K562 (cell line): ENCODE data around the gene GPR162. TPM values are rescaled to one million over a fixed set of nuclear protein-coding genes. Genes with fewer than 3 reads are reported as not detected.

Source experiments
- ATF7 ChIP-seq: fragments of 450-650 bp; IDR thresholded peaks from 2 replicates; pipeline ENCODE4 v1.7.1; 2014; ENCODE audit warnings: mild to moderate bottlenecking, moderate library complexity
- BDP1 ChIP-seq: IDR thresholded peaks from 3 replicates; pipeline ENCODE4 v1.6.1; 2011; ENCODE audit not compliant: insufficient read length, insufficient read depth
- CHD4 ChIP-seq: fragments of 200-600 bp; sonication (generic); IDR thresholded peaks from 3 replicates; pipeline ENCODE4 v1.6.1; 2012; ENCODE audit warnings: low read depth, mild to moderate bottlenecking, mixed read lengths, low read length, inconsistent platforms; ENCODE audit not compliant: insufficient read depth, insufficient replicate concordance, poor library complexity, severe bottlenecking
- DIDO1 ChIP-seq: fragments of 450-650 bp; IDR thresholded peaks from 2 replicates; pipeline ENCODE4 v1.6.1; 2016; ENCODE audit warnings: low read depth, missing biosample characterization, missing genetic modification characterization
- ERF ChIP-seq: fragments of 450-650 bp; formaldehyde crosslinking; IDR thresholded peaks from 2 replicates; pipeline ENCODE4 v1.4.0; 2020; ENCODE audit warnings: mild to moderate bottlenecking, mixed read lengths
- ETV5 ChIP-seq: sonication (generic); formaldehyde crosslinking; IDR thresholded peaks from 2 replicates; pipeline ENCODE4 v1.4.0; 2020; ENCODE audit warnings: low read depth, mild to moderate bottlenecking, missing genetic modification reagents
- GATAD2A ChIP-seq: fragments of 450-650 bp; IDR thresholded peaks from 2 replicates; pipeline ENCODE4 v1.6.1; 2017
- ILF3 ChIP-seq: fragments of 450-650 bp; IDR thresholded peaks from 2 replicates; pipeline ENCODE4 v1.6.1; 2018; ENCODE audit warnings: antibody characterized with exemption, mild to moderate bottlenecking, moderate library complexity, borderline replicate concordance
- PTBP1 ChIP-seq: fragments of 200-400 bp; formaldehyde crosslinking; IDR thresholded peaks from 2 replicates; pipeline ENCODE4 v1.6.1; 2017; ENCODE audit warnings: low read depth, low read length
- PTTG1 ChIP-seq: fragments of 450-650 bp; IDR thresholded peaks from 2 replicates; pipeline ENCODE4 v1.6.1; 2016; ENCODE audit warnings: low read depth, mild to moderate bottlenecking, missing genetic modification characterization, missing compliant biosample characterization
- RBM34 ChIP-seq: fragments of 200-400 bp; formaldehyde crosslinking; IDR thresholded peaks from 2 replicates; pipeline ENCODE4 v1.6.1; 2018; ENCODE audit warnings: low read length, borderline replicate concordance; ENCODE audit not compliant: insufficient read depth
- RHOXF2B ChIP-seq: fragments of 250-450 bp; sonication (Bioruptor Pico); conservative IDR thresholded peaks from 2 replicates; pipeline ENCODE4 v1.5.1; 2021
- TCF7L2 ChIP-seq: fragments of 150-350 bp; IDR thresholded peaks from 2 replicates; pipeline ENCODE4 v1.6.1; 2016; ENCODE audit warnings: low read depth, mild to moderate bottlenecking, low read length, moderate library complexity
- ZNF165 ChIP-seq: fragments of 250-450 bp; sonication (Bioruptor Pico); IDR thresholded peaks from 2 replicates; pipeline ENCODE4 v1.4.0; 2020; ENCODE audit warnings: borderline replicate concordance
- ZNF217 ChIP-seq: sonication (generic); formaldehyde crosslinking; IDR thresholded peaks from 2 replicates; pipeline ENCODE4 v1.8.0; 2022; ENCODE audit warnings: mild to moderate bottlenecking, missing genetic modification reagents
- ZNF507 ChIP-seq: conservative IDR thresholded peaks from 2 replicates; pipeline ENCODE4 v1.6.1; 2017; ENCODE audit warnings: missing genetic modification characterization, missing compliant biosample characterization
- ZNF785 ChIP-seq: fragments of 250-450 bp; sonication (Bioruptor Pico); IDR thresholded peaks from 2 replicates; pipeline ENCODE4 v1.4.0; 2020; ENCODE audit warnings: mild to moderate bottlenecking
- polyA plus RNA-seq, 8 experiments: library from polyadenylated mRNA; depleted of rRNA in 4 of 8; stranded (reverse) in 5 of 8; unstranded in 3 of 8; fragments of >200 nt; fragmentation: Nextera tagmentation in 2 of 8; fragmentation: Illumina TruSeq in 1 of 8; extraction: Ambion mirVana in 2 of 8; extraction: Trizol in 1 of 8; gene quantifications; 2 replicates each; pipeline versions ENCODE4 v1.2.1 to v1.2.3, GENCODE V29; 2011 to 2014; ENCODE audit warnings: inconsistent platforms in 1 of 8, missing spikeins in 1 of 8
- total RNA-seq, 7 experiments: library from RNA; depleted of rRNA in 6 of 7; stranded (reverse); fragments of >200 nt in 6 of 7; fragmentation: Illumina TruSeq in 2 of 7; extraction: Trizol in 2 of 7; gene quantifications; 2 replicates each; pipeline versions ENCODE4 v1.2.1 to v1.2.3, GENCODE V29; 2011 to 2021; ENCODE audit warnings: low replicate concordance in 1 of 7
- TF ChIP-seq, protein P1 (sequence below): sonication (generic); formaldehyde crosslinking; IDR thresholded peaks from 2 replicates; pipeline ENCODE4 v1.8.0; 2022; ENCODE audit warnings: missing genetic modification reagents, mild to moderate bottlenecking, moderate library complexity, borderline replicate concordance
- TF ChIP-seq, protein P2 (sequence below): fragments of 250-450 bp; sonication (Bioruptor Pico); IDR thresholded peaks from 2 replicates; pipeline ENCODE4 v1.6.1; 2021; ENCODE audit warnings: mild to moderate bottlenecking
- TF ChIP-seq, protein P3 (sequence below): fragments of 450-650 bp; formaldehyde crosslinking; IDR thresholded peaks from 2 replicates; pipeline ENCODE4 v1.4.0; 2022; ENCODE audit warnings: mild to moderate bottlenecking, moderate library complexity
- TF ChIP-seq, protein P4 (sequence below): fragments of 250-450 bp; sonication (Bioruptor Pico); IDR thresholded peaks from 2 replicates; pipeline ENCODE4 v1.9.0; 2021; ENCODE audit warnings: mild to moderate bottlenecking, inconsistent platforms
- TF ChIP-seq, protein P5 (sequence below): fragments of 250-450 bp; sonication (Bioruptor Pico); IDR thresholded peaks from 2 replicates; pipeline ENCODE4 v1.5.0; 2021

The GPR162 gene
- total and polyA plus RNA-seq, 9 of the 15 experiments (the other 6 are each of a cell fraction or from before 2014, with no cell fraction given) = 0.65 to 1.8 (median 1.1) TPM; not detected in 2

DNA sequence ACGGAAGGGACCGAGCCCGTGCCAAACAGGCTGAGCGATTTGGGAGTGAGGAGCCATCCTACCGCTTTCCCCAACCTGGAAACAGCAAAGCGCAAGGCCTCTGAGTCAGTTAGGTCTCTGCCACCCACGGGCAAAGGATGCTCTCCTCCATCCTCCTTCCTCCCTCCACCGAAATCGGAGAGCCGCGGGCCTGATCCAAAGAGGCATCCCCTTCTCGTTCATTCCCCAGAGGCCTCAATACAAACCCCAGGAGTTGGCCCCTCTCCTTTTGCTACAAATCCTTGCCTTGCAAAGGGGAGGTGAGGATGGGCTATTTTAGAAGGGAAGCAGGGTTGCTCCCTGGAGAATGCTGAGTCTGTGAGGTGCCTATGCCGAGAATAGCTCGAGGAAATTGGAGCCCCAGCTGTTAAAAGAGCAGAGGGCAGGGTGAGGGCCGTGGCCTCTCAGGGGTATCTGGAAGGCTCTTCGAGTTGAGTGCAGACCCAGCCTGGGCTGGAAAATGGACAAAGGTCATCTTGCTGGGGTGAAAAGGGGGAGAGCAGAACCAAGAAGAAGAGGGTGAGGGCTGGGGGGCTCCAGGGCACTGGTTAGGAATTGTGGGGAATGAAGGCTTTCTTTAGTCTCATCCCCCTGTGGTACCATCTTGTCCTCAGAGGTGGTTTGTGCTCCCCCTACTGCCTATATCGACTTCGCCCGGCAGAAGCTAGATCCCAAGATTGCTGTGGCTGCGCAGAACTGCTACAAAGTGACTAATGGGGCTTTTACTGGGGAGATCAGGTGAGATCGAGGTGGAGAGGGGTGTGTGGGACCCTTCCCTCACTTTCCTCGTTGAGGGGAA is 46.8 kb downstream of the GPR162 start (continued):
- TF ChIP-seq DIDO1 (tag) (no peak), ZNF165 (CRISPR knock-in tag) (no peak), RHOXF2B (CRISPR knock-in tag) (no peak), ETV5 (CRISPR knock-in tag) (no peak), RBM34 (no peak), PTTG1 (tag) (no peak), ILF3 (no peak), ATF7 (no peak), ZNF217 (CRISPR knock-in tag) (no peak), BDP1 (no peak), ZNF785 (CRISPR knock-in tag) (no peak), CHD4 (no peak), ERF (CRISPR knock-in tag) (no peak), TCF7L2 (no peak), PTBP1 (peak; percentile 75; the same call in 1 of the 2 replicates), ZNF507 (tag) (no peak), GATAD2A (no peak)
- TF ChIP-seq, protein P1, sequence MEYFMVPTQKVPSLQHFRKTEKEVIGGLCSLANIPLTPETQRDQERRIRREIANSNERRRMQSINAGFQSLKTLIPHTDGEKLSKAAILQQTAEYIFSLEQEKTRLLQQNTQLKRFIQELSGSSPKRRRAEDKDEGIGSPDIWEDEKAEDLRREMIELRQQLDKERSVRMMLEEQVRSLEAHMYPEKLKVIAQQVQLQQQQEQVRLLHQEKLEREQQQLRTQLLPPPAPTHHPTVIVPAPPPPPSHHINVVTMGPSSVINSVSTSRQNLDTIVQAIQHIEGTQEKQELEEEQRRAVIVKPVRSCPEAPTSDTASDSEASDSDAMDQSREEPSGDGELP = 0 out of 2 replicates have a peak, but pooled peaks have one; percentile 2
- TF ChIP-seq, protein P2, sequence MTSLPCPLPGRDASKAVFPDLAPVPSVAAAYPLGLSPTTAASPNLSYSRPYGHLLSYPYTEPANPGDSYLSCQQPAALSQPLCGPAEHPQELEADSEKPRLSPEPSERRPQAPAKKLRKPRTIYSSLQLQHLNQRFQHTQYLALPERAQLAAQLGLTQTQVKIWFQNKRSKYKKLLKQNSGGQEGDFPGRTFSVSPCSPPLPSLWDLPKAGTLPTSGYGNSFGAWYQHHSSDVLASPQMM = no peak
- TF ChIP-seq, protein P3, sequence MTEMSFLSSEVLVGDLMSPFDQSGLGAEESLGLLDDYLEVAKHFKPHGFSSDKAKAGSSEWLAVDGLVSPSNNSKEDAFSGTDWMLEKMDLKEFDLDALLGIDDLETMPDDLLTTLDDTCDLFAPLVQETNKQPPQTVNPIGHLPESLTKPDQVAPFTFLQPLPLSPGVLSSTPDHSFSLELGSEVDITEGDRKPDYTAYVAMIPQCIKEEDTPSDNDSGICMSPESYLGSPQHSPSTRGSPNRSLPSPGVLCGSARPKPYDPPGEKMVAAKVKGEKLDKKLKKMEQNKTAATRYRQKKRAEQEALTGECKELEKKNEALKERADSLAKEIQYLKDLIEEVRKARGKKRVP (CRISPR knock-in tag) = no peak
- TF ChIP-seq, protein P4, sequence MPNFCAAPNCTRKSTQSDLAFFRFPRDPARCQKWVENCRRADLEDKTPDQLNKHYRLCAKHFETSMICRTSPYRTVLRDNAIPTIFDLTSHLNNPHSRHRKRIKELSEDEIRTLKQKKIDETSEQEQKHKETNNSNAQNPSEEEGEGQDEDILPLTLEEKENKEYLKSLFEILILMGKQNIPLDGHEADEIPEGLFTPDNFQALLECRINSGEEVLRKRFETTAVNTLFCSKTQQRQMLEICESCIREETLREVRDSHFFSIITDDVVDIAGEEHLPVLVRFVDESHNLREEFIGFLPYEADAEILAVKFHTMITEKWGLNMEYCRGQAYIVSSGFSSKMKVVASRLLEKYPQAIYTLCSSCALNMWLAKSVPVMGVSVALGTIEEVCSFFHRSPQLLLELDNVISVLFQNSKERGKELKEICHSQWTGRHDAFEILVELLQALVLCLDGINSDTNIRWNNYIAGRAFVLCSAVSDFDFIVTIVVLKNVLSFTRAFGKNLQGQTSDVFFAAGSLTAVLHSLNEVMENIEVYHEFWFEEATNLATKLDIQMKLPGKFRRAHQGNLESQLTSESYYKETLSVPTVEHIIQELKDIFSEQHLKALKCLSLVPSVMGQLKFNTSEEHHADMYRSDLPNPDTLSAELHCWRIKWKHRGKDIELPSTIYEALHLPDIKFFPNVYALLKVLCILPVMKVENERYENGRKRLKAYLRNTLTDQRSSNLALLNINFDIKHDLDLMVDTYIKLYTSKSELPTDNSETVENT (CRISPR knock-in tag) = no peak
- TF ChIP-seq, protein P5, sequence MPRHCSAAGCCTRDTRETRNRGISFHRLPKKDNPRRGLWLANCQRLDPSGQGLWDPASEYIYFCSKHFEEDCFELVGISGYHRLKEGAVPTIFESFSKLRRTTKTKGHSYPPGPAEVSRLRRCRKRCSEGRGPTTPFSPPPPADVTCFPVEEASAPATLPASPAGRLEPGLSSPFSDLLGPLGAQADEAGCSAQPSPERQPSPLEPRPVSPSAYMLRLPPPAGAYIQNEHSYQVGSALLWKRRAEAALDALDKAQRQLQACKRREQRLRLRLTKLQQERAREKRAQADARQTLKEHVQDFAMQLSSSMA (CRISPR knock-in tag) = no peak
